ENCODE results near the gene C3orf52.

C3orf52 gene

GRCh38 chr3:112117841-112118571, 31.8 kb downstream of the C3orf52 start:
- DNase-seq (ENCODE audit: low read depth in 3 of 3): no peak

- no peak for DNase-seq (ENCODE audit: low read depth in 3 of 3)
These were observed 34.0 kb downstream of the C3orf52 start for GRCh38 chr3:112119962-112120836.

DNA sequence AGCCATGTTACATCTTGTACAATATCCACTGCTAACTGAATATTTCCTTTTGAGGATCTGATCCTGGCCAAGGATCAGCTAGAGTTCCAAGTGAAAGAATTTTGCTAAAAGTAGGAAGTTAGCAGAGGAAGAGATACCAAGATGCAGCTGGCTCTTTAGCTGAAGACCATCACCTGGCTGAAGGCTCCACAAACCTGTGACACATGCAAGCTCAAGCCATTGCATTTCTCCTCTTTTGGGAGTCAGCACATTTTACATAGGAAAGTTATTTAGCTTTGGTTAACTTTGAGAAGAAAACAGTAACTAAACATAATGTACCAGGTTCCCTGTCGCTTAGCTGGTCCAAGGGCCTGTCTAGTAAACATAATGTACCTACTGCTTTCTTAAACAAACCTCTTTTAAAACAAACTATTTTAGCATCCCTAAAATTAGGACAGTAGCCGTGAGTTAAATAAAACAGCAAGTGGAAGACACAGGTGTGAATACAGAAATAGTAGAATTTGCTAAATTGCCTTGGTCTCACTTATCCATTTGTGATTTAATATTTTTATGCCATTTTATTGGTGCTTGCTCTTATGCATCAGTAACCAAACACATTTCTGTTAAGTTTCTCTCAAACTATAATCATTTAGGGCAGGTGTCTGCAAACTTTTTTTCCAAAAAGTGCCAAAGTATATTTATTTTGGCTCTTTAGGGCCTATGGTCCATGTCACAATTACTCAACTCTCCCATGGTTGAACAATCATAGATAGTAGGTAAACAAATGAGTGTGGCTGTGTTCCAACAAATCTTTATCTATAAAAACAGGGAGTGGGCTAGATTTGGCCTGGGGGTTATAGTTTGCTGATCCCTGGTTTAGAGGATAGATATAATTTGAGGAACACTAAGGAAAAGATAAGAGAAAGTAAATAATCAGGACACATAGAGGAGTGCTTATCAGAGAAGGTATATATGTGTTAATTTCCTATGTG, 35.7 kb downstream of the C3orf52 start:
- no peak for DNase-seq (ENCODE audit: low read depth in 3 of 3)

DNA sequence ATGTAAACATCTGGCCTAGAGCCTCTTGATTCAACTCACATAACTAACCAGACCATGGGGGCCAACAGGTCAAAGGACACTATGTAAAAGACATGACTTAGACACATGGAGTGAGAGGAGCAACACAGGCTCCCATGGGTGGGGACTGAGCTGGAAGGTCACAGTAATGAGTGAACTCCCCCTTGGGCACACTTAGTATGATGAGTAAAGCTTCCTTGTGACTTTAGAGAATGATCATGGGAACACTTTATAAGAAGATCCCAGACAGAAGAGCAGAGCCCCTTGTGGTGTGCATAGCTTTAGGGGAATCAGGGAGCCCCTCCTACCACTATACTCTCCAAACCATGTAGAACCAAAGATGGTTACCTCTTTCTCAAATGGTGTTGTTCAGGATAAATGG, 36.7 kb downstream of the C3orf52 start:
- DNase-seq (ENCODE audit: low read depth in 3 of 3): no peak

DNA sequence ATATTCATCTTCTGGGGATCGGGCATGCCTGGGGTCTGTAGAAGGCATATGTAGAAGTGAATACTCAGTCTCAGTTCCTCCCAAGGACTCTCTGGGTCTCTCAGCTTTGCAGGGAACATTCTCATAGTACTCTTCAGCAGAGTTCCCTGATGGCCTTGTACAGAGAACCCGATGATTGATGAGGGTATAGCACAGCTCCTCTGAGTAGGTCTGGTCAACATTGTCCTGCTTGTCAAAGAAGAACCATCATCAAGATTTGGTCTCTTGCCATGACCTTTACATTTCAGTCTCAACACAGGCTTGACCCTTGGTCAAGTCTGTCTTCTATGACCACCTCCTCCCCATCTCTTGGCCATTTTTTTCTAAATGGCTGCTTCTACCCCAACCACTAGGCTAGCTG, 37.4 kb downstream of the C3orf52 start:
- no peak for DNase-seq (ENCODE audit: low read depth in 3 of 3)

DNA sequence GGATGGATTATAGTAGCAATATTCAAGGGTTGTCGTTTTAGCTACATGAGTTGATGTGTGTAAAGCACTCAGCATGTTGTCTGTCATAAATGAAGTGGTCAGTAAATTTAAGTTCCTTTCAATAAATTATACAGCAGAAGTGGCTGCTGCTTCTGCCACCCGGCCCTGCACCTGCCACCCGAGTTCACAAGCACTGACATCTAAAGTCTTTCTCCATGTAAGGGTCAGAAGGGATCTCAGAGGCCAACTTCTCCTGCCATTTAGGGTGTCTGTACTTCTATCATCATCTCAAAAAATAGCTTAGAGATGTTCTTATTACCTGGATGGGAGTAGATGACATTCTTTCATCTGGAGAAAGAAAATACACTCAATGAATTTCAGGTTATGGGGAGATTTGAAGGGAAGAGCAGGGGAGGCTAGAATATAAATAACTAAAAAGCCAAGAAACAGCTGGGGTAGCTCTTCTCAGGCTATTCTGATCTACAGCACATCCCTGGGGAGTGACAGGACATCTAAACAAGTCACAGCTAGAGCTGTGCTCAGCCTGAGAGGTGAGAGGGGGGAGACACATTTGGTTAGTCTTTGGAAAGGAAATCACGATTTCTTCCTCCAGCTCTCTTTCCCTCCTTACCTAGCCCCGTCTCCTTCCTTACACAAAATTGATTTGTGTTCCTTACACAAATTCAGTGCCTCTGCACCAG, 38.9 kb downstream of the C3orf52 start:
- no peak for DNase-seq (ENCODE audit: low read depth in 3 of 3)

- no peak for DNase-seq (ENCODE audit: low read depth in 3 of 3)
These were observed 40.3 kb downstream of the C3orf52 start for GRCh38 chr3:112126511-112126911.

- DNase-seq (ENCODE audit: low read depth in 3 of 3): no peak
These were observed 41.6 kb downstream of the C3orf52 start for GRCh38 chr3:112127522-112128494.

DNA sequence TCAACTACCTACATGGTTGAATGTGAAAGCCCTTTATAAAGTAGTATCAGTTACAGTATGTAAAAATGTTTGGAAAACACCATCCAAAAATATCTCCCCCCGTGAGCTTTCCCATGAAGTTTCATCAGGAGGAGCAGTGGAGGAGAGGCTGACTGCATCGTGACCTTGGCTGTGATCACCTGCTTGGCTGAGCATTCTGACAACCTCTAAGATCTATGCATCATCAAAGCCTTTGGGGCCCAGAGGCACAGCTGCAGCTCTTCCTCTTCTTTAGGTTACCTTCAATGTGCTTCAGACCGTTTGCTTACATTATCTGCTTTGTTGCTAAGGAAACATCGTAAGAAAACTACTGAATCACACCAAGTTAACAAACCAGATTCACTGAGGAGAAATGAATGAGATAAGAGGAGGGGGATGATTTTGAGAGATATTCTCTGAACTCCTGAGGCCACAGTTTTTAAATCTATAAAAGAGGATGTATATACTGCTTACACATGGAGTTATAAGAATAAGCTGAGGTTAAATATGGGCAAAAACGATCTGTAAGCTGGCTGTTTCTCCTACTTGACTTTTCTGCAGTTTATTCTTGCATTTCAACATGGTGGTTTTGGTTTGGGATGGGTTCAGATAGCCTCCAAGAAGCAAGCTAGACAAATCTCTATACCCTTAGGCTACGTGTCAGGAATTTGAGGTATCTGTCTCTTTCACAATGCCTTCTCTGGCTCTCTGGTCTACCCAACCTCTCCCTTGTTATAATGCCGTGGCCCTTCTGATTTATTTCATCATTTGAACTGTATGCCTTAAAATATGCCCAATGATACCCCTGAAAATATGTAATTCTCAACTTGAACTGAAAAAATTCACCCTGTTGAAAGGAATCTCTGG, 42.9 kb downstream of the C3orf52 start:
- DNase-seq (ENCODE audit: low read depth in 3 of 3): peak in 2 of 3 experiments; percentile 11 to 23

DNA sequence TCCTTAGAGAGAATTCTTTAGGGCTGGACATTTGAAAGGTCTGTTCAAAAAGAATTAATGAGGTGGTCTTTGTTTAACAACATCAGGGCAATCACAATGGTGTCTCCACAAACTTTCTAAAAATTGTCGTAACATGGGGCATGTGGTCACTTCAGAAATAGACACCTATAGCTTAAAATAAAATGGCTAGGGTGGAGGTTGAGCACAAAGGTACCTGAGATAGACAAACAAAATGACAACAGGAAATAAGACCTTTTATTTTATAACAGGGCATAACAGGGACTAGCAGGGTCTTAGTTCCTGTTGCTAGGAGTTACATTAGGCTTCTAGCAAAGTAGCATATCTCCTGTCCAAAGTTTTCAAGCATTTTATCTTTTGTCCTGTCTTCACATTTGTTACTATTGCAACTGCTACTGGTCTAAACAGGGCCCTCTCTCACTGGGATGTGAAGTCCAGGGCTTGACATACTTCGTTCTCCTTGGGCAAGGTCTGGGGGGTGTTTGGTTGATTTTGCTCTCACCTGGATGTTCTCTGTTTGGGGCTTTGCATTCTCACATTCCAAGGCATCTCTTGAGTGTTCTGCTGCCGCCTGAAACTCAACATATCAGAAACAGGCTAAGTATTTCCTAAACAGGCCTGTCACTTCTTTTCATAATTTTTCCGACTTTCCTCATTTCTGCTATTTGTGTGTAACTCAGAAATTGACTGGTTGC, 43.9 kb downstream of the C3orf52 start:
- DNase-seq (ENCODE audit: low read depth in 3 of 3): no peak

- no peak for DNase-seq (ENCODE audit: low read depth in 3 of 3)
These were observed 44.4 kb downstream of the C3orf52 start for GRCh38 chr3:112130638-112130993.

DNA sequence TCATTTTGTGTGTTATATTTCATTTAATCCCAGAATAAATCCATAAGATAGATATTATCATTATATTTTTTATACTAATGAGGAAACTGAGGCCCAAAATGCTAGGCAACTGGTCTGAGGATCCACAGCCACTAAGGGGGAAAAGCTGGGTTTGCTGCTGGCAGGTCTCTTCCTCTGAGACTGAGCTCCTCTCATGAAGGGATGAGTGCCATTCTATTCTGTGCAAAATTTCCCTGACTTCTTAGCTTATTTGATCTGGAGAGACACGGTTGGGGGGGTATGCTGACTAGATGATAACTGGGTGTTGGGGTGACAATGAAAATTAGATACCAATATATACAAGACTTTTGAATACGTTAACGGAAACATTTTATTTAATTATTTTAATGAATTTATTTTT, 44.9 kb downstream of the C3orf52 start:
- DNase-seq (ENCODE audit: low read depth in 3 of 3): no peak

GRCh38 chr3:112132088-112132487, 45.9 kb downstream of the C3orf52 start:
- no peak for DNase-seq (ENCODE audit: low read depth in 3 of 3)

- no peak for DNase-seq (ENCODE audit: low read depth in 3 of 3)
These were observed 46.4 kb downstream of the C3orf52 start for GRCh38 chr3:112132554-112132953.

- DNase-seq (ENCODE audit: low read depth in 3 of 3): peak; percentile 21 to 44 (median 30)
These were observed 46.8 kb downstream of the C3orf52 start, which contains the start of gene GCSAM for GRCh38 chr3:112132975-112133448. Gene GCSAM, minus strand, starts transcription at chr3:112133248. Its CDS starts 128 bp downstream, at chr3:112133120.

- DNase-seq (ENCODE audit: low read depth in 3 of 3): no peak
These were observed 47.6 kb downstream of the C3orf52 start for GRCh38 chr3:112133626-112134334.

- DNase-seq (ENCODE audit: low read depth in 3 of 3): no peak
These were observed 48.3 kb downstream of the C3orf52 start for GRCh38 chr3:112134335-112135124.
